Neural cell (in vitro differentiated cells): ENCODE results near the gene AGK. TPM values are rescaled to one million over a fixed set of nuclear protein-coding genes. Genes with fewer than 3 reads are reported as not detected.

Experiments used
- H2AFZ ChIP-seq: fragments of 200-600, 300-800 bp; sonication (generic), shearing (Covaris generic); 2 replicates; pipeline ENCODE4 v1.6.0; 2014; ENCODE audit warnings: low read depth, mild to moderate bottlenecking, antibody characterized with exemption, low read length, moderate library complexity
- H3F3A ChIP-seq: fragments of 200-600 bp; shearing (Covaris generic); 2 replicates; pipeline ENCODE4 v1.6.1; 2016; ENCODE audit warnings: mild to moderate bottlenecking, moderate library complexity, mixed read lengths, antibody characterized with exemption, low read length; ENCODE audit not compliant: insufficient read depth, poor library complexity, severe bottlenecking
- H3K27ac ChIP-seq: fragments of 200-600, 300-800 bp; sonication (generic), shearing (Covaris generic); 2 replicates; pipeline ENCODE4 v1.5.1; 2014; ENCODE audit warnings: mild to moderate bottlenecking, low read length, moderate library complexity
- H3K27me3 ChIP-seq: fragments of 300-800, 200-600 bp; sonication (generic), shearing (Covaris generic); 2 replicates; pipeline ENCODE4 v1.6.0; 2014; ENCODE audit warnings: mild to moderate bottlenecking, low read depth, low read length, moderate library complexity; ENCODE audit not compliant: insufficient read depth
- H3K36me3 ChIP-seq: fragments of 300-800, 200-600 bp; sonication (generic), shearing (Covaris generic); 2 replicates; pipeline ENCODE4 v1.5.1; 2014; ENCODE audit warnings: mild to moderate bottlenecking, antibody characterized with exemption, low read length, moderate library complexity; ENCODE audit not compliant: insufficient read depth
- H3K4me2 ChIP-seq: fragments of 300-800, 200-600 bp; sonication (generic), shearing (Covaris generic); 2 replicates; pipeline ENCODE4 v1.6.0; 2014; ENCODE audit warnings: mild to moderate bottlenecking, low read length
- H3K4me3 ChIP-seq: fragments of 300-800, 200-600 bp; sonication (generic), shearing (Covaris generic); 2 replicates; pipeline ENCODE4 v1.5.1; 2014; ENCODE audit warnings: mild to moderate bottlenecking, low read length, moderate library complexity
- H3K79me2 ChIP-seq: fragments of 200-600 bp; shearing (Covaris generic); replicated peaks from 2 replicates; pipeline ENCODE4 v1.6.0; 2014; ENCODE audit warnings: mild to moderate bottlenecking, low read length, moderate library complexity; ENCODE audit not compliant: insufficient read depth
- H3K9ac ChIP-seq: fragments of 300-800, 200-600 bp; sonication (generic), shearing (Covaris generic); 2 replicates; pipeline ENCODE4 v1.6.1; 2016; ENCODE audit warnings: mild to moderate bottlenecking, low read length, mixed read lengths
- H3K9me2 ChIP-seq: fragments of 200-600 bp; shearing (Covaris generic); 2 replicates; pipeline ENCODE4 v1.6.1; 2016; ENCODE audit warnings: mild to moderate bottlenecking, low read length, mixed read lengths; ENCODE audit not compliant: insufficient read depth
- H3K9me3 ChIP-seq: fragments of 200-600, 300-800 bp; sonication (generic), shearing (Covaris generic); 2 replicates; pipeline ENCODE4 v1.6.1; 2016; ENCODE audit warnings: mild to moderate bottlenecking, mixed run types, low read length, moderate library complexity, mixed read lengths
- H4K20me1 ChIP-seq: fragments of 200-600 bp; shearing (Covaris generic); 2 replicates; pipeline ENCODE4 v1.6.1; 2016; ENCODE audit warnings: mild to moderate bottlenecking, mixed run types; ENCODE audit not compliant: insufficient read depth
- EP300 ChIP-seq: fragments of 450-650 bp; conservative IDR thresholded peaks from 2 replicates; pipeline ENCODE4 v1.6.1; 2014; ENCODE audit warnings: antibody characterized with exemption, mild to moderate bottlenecking, moderate library complexity; ENCODE audit not compliant: poor library complexity, severe bottlenecking
- EZH2 ChIP-seq: fragments of 200-600, 300-800 bp; shearing (Covaris generic), sonication (generic); IDR thresholded peaks from 2 replicates; pipeline ENCODE4 v1.6.1; 2014; ENCODE audit warnings: antibody characterized with exemption, low read length, borderline replicate concordance, mild to moderate bottlenecking; ENCODE audit not compliant: insufficient read depth, poor library complexity, severe bottlenecking
- MXI1 ChIP-seq: fragments of 450-650 bp; conservative IDR thresholded peaks from 2 replicates; pipeline ENCODE4 v1.6.1; 2014; ENCODE audit warnings: antibody characterized with exemption, mild to moderate bottlenecking; ENCODE audit not compliant: poor library complexity, severe bottlenecking
- POLR2AphosphoS5 ChIP-seq: IDR thresholded peaks from 2 replicates; pipeline ENCODE4 v1.6.1; 2012
- RAD21 ChIP-seq: fragments of 450-650 bp; conservative IDR thresholded peaks from 2 replicates; pipeline ENCODE4 v1.6.1; 2014; ENCODE audit warnings: antibody characterized with exemption, mild to moderate bottlenecking, moderate library complexity
- SMC3 ChIP-seq: fragments of 450-650 bp; conservative IDR thresholded peaks from 2 replicates; pipeline ENCODE4 v1.6.1; 2014; ENCODE audit warnings: antibody characterized with exemption, mild to moderate bottlenecking, moderate library complexity; ENCODE audit not compliant: poor library complexity
- TAF1 ChIP-seq: IDR thresholded peaks from 2 replicates; pipeline ENCODE4 v1.6.1; 2012; ENCODE audit warnings: low read depth
- polyA plus RNA-seq: library from polyadenylated mRNA; depleted of rRNA; stranded (reverse); fragments of >200 nt; gene quantifications from 2 replicates; pipeline ENCODE4 v1.2.3, GENCODE V29; 2014
- TF ChIP-seq, protein P1 (sequence below): IDR thresholded peaks from 2 replicates; pipeline ENCODE4 v1.6.1; 2012; ENCODE audit warnings: borderline replicate concordance
- TF ChIP-seq, protein P2 (sequence below): fragments of 450-650 bp; IDR thresholded peaks from 2 replicates; pipeline ENCODE4 v1.5.1; 2014; ENCODE audit warnings: antibody characterized with exemption, mild to moderate bottlenecking, moderate library complexity; ENCODE audit not compliant: poor library complexity, severe bottlenecking

AGK gene
- polyA plus RNA-seq, 1 donor from 2014 or later: 59.8 TPM

DNA sequence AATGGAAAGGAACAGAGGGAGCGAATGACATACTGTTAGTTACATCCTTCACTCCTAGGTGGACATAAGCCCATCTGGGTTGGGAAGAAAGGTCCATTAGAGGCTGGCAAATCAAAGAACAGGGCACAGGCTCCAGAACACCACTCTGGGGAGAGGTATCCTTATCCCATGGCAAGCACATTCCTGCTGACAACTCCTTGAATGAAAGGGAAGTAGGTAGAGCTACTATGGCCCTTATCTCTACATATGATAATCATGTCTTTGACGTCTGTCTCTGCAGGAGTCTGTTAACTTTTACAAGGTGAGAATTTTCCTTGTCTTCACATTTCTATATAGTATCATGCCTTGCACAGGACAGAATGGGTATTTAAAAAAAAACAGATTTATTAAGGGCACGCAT is 140.3 kb downstream of the AGK start:
- H3K27me3 ChIP-seq: no peaks in the 10 kb centered on the region
- no peak for TF ChIP-seq TAF1
- TF ChIP-seq, protein P1, sequence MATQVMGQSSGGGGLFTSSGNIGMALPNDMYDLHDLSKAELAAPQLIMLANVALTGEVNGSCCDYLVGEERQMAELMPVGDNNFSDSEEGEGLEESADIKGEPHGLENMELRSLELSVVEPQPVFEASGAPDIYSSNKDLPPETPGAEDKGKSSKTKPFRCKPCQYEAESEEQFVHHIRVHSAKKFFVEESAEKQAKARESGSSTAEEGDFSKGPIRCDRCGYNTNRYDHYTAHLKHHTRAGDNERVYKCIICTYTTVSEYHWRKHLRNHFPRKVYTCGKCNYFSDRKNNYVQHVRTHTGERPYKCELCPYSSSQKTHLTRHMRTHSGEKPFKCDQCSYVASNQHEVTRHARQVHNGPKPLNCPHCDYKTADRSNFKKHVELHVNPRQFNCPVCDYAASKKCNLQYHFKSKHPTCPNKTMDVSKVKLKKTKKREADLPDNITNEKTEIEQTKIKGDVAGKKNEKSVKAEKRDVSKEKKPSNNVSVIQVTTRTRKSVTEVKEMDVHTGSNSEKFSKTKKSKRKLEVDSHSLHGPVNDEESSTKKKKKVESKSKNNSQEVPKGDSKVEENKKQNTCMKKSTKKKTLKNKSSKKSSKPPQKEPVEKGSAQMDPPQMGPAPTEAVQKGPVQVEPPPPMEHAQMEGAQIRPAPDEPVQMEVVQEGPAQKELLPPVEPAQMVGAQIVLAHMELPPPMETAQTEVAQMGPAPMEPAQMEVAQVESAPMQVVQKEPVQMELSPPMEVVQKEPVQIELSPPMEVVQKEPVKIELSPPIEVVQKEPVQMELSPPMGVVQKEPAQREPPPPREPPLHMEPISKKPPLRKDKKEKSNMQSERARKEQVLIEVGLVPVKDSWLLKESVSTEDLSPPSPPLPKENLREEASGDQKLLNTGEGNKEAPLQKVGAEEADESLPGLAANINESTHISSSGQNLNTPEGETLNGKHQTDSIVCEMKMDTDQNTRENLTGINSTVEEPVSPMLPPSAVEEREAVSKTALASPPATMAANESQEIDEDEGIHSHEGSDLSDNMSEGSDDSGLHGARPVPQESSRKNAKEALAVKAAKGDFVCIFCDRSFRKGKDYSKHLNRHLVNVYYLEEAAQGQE: no peak
- no peak for TF ChIP-seq MXI1
- TF ChIP-seq RAD21: no peak
- no peak for TF ChIP-seq POLR2AphosphoS5
- TF ChIP-seq SMC3: no peak
- no peak for TF ChIP-seq EZH2
- TF ChIP-seq EP300: no peak
- TF ChIP-seq, protein P2, sequence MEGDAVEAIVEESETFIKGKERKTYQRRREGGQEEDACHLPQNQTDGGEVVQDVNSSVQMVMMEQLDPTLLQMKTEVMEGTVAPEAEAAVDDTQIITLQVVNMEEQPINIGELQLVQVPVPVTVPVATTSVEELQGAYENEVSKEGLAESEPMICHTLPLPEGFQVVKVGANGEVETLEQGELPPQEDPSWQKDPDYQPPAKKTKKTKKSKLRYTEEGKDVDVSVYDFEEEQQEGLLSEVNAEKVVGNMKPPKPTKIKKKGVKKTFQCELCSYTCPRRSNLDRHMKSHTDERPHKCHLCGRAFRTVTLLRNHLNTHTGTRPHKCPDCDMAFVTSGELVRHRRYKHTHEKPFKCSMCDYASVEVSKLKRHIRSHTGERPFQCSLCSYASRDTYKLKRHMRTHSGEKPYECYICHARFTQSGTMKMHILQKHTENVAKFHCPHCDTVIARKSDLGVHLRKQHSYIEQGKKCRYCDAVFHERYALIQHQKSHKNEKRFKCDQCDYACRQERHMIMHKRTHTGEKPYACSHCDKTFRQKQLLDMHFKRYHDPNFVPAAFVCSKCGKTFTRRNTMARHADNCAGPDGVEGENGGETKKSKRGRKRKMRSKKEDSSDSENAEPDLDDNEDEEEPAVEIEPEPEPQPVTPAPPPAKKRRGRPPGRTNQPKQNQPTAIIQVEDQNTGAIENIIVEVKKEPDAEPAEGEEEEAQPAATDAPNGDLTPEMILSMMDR: no peak
- H3K9me2 ChIP-seq: no peaks in the 10 kb centered on the region
- H3K9me3 ChIP-seq: no peaks in the 10 kb centered on the region
- no peak overlapping the region for H3K9ac ChIP-seq
- H3F3A ChIP-seq: no peaks in the 10 kb centered on the region
- no peaks in the 10 kb centered on the region for H4K20me1 ChIP-seq
- H3K4me3 ChIP-seq: no peak overlapping the region
- no peak overlapping the region for H2AFZ ChIP-seq
- H3K27ac ChIP-seq: no peak overlapping the region
- no peak overlapping the region for H3K4me2 ChIP-seq
- H3K36me3 ChIP-seq: no peaks in the 10 kb centered on the region
- H3K79me2 ChIP-seq: peaks cover 27% of the 10 kb centered on the region

DNA sequence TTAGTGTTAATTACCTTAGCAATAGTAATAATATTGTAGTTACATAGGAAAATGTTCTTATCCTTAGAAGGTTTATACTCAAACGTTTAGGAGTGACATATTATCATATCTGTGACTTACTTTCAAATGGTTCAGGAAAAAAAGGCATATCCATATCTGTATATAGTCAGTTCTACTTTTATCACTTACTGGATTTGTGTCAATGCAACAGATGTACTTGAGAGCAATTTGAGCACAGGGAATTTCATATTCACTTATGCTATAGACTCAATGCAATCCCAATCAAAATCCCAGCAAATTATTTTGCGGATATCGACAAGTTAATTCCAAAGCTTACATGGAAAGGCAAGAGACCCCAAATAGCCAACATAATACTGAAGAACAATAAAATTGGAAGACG is 140.8 kb downstream of the AGK start:
- H3K27ac ChIP-seq: no peak overlapping the region
- H3K4me3 ChIP-seq: no peak overlapping the region
- no peaks in the 10 kb centered on the region for H3K9me2 ChIP-seq
- H2AFZ ChIP-seq: no peak overlapping the region
- H3K4me2 ChIP-seq: no peak overlapping the region
- H3K27me3 ChIP-seq: no peaks in the 10 kb centered on the region
- no peaks in the 10 kb centered on the region for H3F3A ChIP-seq
- H3K36me3 ChIP-seq: no peaks in the 10 kb centered on the region
- no peaks in the 10 kb centered on the region for H3K9me3 ChIP-seq
- H3K79me2 ChIP-seq: peaks cover 29% of the 10 kb centered on the region
- no peak for TF ChIP-seq SMC3
- no peak for TF ChIP-seq TAF1
- no peak for TF ChIP-seq POLR2AphosphoS5
- TF ChIP-seq EZH2: no peak
- no peak for TF ChIP-seq RAD21
- TF ChIP-seq, protein P2: no peak
- H4K20me1 ChIP-seq: no peaks in the 10 kb centered on the region
- H3K9ac ChIP-seq: no peak overlapping the region
